Effector memory CD4-positive, alpha-beta T cell (primary cell): ENCODE data around the gene GNPDA1.
A peak's percentile ranks its signal among the peaks of the same experiment; 100 is the strongest.

Experiments used
- DNase-seq, 3 donors: peaks; one replicate each; pipeline ENCODE4 v3.0.0-alpha.2; 2020
- H3K27ac ChIP-seq: 2 replicates; pipeline ENCODE4 v1.7.0; 2013; ENCODE audit warnings: mild to moderate bottlenecking, low read length, moderate library complexity; ENCODE audit not compliant: insufficient read depth, poor library complexity, severe bottlenecking
- H3K27me3 ChIP-seq: replicated peaks from 2 replicates; pipeline ENCODE4 v1.7.0; 2013; ENCODE audit warnings: mild to moderate bottlenecking, low read length; ENCODE audit not compliant: insufficient read depth, control insufficient read depth, poor library complexity, severe bottlenecking
- H3K36me3 ChIP-seq: 2 replicates; pipeline ENCODE4 v1.7.0; 2013; ENCODE audit warnings: mild to moderate bottlenecking, low read length, moderate library complexity; ENCODE audit not compliant: control insufficient read depth, insufficient read depth
- H3K4me1 ChIP-seq: 2 replicates; pipeline ENCODE4 v1.7.0; 2013; ENCODE audit warnings: low read length, mild to moderate bottlenecking; ENCODE audit not compliant: control insufficient read depth, insufficient read depth, poor library complexity, severe bottlenecking
- H3K4me3 ChIP-seq: 2 replicates; pipeline ENCODE4 v1.7.0; 2013; ENCODE audit warnings: low read length, low read depth, mild to moderate bottlenecking; ENCODE audit not compliant: insufficient read depth, poor library complexity, severe bottlenecking
- H3K9me3 ChIP-seq: 2 replicates; pipeline ENCODE4 v1.7.0; 2013; ENCODE audit warnings: mild to moderate bottlenecking, low read length, moderate library complexity; ENCODE audit not compliant: control insufficient read depth

GNPDA1 gene

DNA sequence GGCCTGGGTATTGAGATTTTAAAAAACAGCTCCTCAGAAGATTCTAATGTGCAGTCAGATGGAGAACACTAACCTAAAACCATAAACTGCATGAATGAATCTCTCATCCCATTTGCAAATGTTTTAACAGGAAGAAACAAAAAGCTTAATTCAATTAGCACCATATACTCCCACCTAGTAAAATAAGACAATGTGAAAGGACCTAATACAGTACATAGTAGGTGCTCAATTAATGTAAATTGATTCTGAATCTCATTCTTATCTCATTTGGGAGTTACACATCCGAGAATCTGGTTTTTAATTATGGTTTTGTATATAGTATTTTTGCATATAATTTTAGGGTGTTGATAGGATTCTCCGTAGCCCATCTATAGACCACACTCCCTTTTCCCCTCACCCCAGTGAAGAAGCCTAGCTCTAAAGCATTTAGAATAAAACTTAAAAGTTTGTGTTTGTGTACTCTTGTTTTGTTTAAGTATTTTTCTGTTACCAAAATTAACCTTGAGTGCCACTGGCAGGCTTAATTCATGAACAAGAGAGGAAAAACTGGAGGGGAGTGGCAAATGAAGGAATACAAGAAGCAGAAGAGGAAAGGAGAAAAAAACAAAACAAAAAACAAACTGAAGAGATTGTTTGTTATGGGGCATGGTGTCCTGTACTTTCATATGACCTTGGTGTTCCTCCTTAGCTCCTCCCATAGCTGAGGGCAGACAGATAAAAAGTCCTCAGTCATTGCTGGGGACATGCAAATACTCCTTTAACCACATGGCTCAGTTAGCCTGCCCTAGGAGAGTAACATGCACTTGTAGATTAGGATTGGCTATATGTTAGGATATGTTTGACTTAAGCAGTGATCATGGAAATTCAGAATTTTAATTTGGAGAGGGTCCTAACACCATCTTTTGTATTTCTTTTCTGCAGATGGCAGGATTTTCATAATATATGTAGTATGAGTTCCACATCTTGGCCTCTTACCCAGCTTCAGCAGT is 42.8 kb downstream of the GNPDA1 start:
- Histone ChIP-seq H3K27ac (peak overlapping the region; percentile 83), H3K27me3 (no peaks in the 10 kb centered on the region), H3K4me1 (peaks cover 10% of the 10 kb centered on the region), H3K36me3 (peaks cover 11% of the 10 kb centered on the region), H3K9me3 (no peaks in the 10 kb centered on the region), H3K4me3 (peak overlapping the region; percentile 65)
- DNase-seq: no peak

DNA sequence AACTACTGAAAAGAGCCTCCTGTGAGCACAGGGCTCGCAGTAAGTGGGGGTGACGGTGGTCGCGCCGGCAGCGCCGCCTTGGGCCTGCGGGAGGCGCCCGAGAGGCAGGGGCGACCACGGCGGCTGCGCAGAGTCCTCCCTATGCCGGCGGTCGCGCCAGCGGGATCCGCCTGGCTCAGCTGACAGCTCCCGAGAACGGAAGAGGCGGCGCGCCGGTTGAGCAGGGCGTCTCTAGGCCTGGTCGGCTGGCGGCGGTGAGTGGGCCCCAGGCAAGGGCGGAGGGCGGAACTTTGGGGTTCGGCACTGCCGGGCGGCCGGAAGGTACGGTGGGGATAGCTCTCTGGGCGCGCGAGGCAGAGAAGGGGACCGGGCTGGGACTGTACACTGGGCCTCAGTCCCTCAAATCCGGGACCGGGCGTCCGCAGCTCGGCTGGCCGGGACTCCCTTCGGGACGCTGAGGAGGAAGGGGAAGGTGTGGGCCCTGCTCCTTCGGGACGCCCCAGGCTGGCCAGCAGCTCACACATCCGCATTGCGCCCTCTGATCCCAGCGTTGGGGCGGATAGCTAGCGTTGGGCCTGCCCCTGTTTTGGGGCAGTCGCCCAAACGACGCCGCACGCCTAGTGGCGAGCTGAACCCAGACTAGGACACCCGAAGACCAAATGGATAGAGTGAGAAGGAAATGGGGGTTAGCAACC is 43.8 kb downstream of the GNPDA1 start, which contains the start of gene RNF14:
TSS of gene RNF14 (plus strand) at position 192 of the 695 bp plus-strand sequence. CDS start 4,484 bp downstream, outside the sequence.
- H3K27me3 ChIP-seq: no peaks in the 10 kb centered on the region
- peak within 1 kb of the TSS; percentile 65 for H3K4me3 ChIP-seq
- DNase-seq: peak; percentile 87 to 88 (median 88)
- peaks cover 3% of the 10 kb centered on the region for H3K36me3 ChIP-seq
- H3K9me3 ChIP-seq: no peaks in the 10 kb centered on the region
- H3K4me1 ChIP-seq: peaks cover 10% of the 10 kb centered on the region
- peak within 1 kb of the TSS; percentile 83 for H3K27ac ChIP-seq

DNA sequence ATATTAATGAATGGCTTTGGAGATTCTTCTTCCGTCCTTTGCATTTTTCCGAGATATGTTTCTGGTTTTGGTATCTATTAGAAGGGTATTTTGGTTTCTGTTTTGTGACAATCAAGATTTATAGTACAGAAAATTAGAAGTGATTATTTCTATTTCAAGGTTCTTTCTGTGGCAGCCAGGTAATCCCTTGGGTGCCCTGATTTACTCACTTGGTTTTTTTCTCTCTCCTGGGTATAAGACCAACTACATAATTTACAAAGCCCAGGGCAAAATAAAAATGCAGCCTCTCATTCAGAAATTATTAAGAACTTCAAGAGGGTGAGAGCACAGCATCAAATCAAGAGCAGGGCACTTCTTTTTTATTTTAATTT is 45.9 kb downstream of the GNPDA1 start:
- no peak overlapping the region for H3K27ac ChIP-seq
- peaks cover 10% of the 10 kb centered on the region for H3K4me1 ChIP-seq
- H3K27me3 ChIP-seq: no peaks in the 10 kb centered on the region
- no peaks in the 10 kb centered on the region for H3K9me3 ChIP-seq
- DNase-seq: no peak
- H3K4me3 ChIP-seq: no peak overlapping the region
- H3K36me3 ChIP-seq: no peaks in the 10 kb centered on the region

DNA sequence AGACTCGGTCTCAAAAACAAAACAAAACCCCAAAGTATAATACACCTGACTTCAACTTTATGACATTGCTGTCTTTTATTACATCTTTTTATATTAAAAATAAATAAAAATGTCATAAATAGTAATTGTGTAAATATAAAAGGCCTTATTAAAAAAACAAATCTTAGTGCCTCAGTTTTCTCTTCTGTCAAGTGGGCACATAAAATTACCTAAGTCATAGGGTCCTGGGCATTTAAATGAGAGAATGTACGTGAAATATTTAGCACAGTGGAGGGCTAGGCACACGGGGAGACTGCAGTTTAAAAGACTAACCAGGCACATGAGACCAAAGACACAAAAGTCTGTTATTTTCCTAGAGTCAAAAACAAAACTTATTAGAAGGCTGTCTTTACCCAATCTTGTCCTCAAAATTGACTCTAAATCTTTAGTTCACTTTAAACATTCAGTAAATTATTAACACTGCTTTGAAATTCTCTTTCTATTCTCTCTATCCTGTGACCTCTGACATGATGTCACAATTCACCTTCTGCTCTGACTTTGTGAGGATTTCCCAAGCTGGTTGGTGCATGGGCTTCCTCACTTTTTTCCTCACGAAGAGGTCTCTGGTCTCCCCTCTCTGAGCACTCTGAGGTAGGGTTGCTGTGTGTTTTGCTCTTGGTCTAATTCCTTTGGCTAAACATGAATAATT is 46.4 kb downstream of the GNPDA1 start:
- H3K27me3 ChIP-seq: no peaks in the 10 kb centered on the region
- DNase-seq: no peak
- H3K9me3 ChIP-seq: no peaks in the 10 kb centered on the region
- peaks cover 10% of the 10 kb centered on the region for H3K4me1 ChIP-seq
- no peak overlapping the region for H3K4me3 ChIP-seq
- no peak overlapping the region for H3K27ac ChIP-seq
- H3K36me3 ChIP-seq: no peaks in the 10 kb centered on the region

DNA sequence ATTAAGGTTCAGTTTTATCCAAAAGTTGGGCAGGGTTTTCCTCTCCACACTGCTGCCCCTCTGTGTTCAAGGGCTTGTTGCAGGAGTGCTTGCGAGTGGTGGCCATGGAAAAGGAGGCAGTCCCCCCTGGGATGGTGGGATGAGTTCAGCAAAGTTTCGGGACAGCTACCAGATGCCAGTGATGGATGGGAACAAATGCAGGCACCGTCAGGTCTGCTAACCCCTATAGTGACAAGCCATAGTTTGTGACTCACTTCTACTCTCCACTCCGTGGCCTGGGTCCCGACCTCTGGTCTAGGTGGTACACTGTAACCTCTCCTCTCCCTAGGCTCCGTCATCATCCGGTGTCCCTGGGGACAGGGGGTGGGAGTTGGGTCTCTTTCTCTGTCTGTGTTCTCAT is 47.8 kb downstream of the GNPDA1 start:
- no peak for DNase-seq
- H3K36me3 ChIP-seq: no peaks in the 10 kb centered on the region
- no peaks in the 10 kb centered on the region for H3K27me3 ChIP-seq
- H3K4me1 ChIP-seq: peaks cover 19% of the 10 kb centered on the region
- no peaks in the 10 kb centered on the region for H3K9me3 ChIP-seq
- no peak overlapping the region for H3K27ac ChIP-seq
- no peak overlapping the region for H3K4me3 ChIP-seq

DNA sequence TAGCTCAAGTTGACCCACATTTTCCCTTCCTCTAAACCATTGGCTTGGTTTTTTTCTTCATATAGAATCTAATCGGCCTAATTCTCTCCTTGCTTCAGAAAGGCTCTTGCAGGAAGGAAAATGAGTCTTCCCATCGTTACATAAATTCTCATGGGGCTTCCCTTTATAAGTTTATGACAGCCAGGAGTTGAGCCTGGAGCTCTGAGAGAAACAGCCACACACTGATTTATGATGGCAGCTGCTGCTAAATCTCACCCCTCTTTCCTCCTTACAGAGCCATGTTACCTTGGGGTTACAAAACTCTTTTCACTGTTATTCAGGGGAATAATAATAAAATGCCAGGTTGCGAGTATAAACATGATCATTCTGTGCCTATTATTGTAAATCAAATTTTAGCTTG is 49.1 kb downstream of the GNPDA1 start:
- H3K4me3 ChIP-seq: no peak overlapping the region
- no peaks in the 10 kb centered on the region for H3K27me3 ChIP-seq

DNA sequence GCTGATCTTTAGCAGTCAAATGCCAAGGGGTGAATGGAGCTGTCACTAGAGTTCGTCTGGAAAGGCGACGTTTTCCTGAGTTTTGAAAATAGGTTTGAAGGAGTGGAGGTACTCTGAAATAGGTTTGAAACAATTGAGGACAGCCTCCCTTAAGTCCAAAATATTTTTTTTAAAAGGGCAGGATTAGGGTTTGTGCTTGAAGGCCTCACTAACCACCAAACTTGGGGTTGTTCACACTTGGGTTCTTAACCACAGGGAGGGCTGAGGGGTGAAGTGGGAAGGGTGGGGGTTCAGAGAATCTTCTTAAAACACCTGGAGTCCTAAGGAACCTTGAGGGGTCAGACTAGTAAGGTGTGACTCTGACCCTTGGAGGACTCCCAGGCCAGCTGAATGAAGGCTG is 51.4 kb downstream of the GNPDA1 start:
- H3K27ac ChIP-seq: no peak overlapping the region
- no peak for DNase-seq
- peaks cover 28% of the 10 kb centered on the region for H3K4me1 ChIP-seq
- H3K27me3 ChIP-seq: no peaks in the 10 kb centered on the region
- H3K4me3 ChIP-seq: no peak overlapping the region
- H3K9me3 ChIP-seq: no peaks in the 10 kb centered on the region
- no peaks in the 10 kb centered on the region for H3K36me3 ChIP-seq

More for the DNA sequence above, 49.1 kb downstream of the GNPDA1 start:
- no peak for DNase-seq
- Histone ChIP-seq H3K9me3 (no peaks in the 10 kb centered on the region), H3K36me3 (no peaks in the 10 kb centered on the region), H3K4me1 (peaks cover 17% of the 10 kb centered on the region), H3K27ac (no peak overlapping the region)

DNA sequence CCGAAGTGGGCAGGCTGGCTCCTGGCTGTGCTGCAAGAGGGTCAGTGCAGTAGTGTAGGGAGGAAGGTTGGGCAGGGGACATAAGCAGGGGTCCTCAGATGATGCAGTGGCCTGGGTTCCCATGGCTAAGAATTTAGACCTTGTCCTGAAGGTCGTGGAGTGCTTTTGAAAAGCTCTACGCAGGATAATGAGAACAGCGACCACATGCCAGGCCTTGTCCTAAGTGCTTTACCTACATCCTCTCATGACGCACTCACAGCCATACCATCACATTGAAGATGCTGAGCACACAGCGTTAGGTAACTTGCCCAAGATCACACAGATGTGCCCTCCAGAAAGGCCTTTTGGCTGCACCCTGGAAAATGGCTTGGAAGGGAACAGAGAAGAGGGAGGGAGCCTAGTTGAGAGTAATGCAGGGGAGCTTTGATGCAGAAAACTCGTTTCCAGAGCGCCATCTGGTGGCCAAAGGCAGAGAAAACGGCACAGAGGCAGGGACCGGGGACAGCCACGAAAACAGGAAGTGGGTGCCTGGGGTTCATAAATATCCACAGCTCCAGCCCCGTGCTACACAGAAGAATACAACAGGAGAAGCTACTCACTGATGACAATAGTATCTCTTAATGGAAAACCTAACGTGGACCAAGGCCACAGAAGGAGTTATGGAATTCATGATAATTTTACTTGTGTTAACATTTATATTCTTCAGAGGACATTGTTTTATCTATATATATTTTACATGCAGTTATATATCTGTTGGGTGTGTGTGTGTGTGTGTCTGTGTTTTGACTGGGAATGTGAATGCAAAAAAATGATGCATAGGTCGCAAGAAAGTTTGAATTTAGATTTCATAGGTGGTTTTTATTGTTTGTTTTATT is 52.1 kb downstream of the GNPDA1 start:
- Histone ChIP-seq H3K4me1 (peaks cover 28% of the 10 kb centered on the region), H3K27ac (no peak overlapping the region), H3K4me3 (no peak overlapping the region)

DNA sequence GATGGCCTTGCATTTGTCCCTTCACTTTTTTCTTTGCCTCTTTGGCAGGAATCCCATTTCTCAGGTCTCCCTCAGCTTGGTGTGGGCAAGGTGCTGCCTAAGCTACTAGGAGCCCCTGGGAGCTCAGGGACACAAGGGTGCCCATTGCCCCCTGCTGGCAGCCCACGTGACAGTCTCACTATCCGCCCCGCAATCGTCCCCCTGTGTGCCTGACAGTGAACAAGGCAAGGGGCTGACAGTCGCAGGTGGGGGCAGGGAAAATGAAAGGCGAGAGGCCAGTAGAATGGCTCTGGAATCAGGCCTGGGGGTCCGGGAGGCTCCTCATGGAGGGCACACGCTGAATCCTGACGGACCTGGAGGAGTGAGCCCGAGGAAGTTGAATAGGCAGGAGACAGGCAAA is 52.8 kb downstream of the GNPDA1 start:
- no peaks in the 10 kb centered on the region for H3K36me3 ChIP-seq
- H3K9me3 ChIP-seq: no peaks in the 10 kb centered on the region
- peaks cover 28% of the 10 kb centered on the region for H3K4me1 ChIP-seq
- H3K4me3 ChIP-seq: no peak overlapping the region
- DNase-seq: no peak
- H3K27me3 ChIP-seq: no peaks in the 10 kb centered on the region
- H3K27ac ChIP-seq: no peak overlapping the region

More for the DNA sequence above, 52.1 kb downstream of the GNPDA1 start:
- DNase-seq: peak; percentile 76 to 84 (median 77)
- no peaks in the 10 kb centered on the region for H3K27me3 ChIP-seq
- no peaks in the 10 kb centered on the region for H3K9me3 ChIP-seq
- H3K36me3 ChIP-seq: no peaks in the 10 kb centered on the region
